Measurements from ENCODE around the gene ZER1. TPM values are rescaled to one million over a fixed set of nuclear protein-coding genes. Genes with fewer than 3 reads are reported as not detected.

Gene ZER1
- total RNA-seq, 1 donor from 2014 or later, result 8.7 TPM

DNA sequence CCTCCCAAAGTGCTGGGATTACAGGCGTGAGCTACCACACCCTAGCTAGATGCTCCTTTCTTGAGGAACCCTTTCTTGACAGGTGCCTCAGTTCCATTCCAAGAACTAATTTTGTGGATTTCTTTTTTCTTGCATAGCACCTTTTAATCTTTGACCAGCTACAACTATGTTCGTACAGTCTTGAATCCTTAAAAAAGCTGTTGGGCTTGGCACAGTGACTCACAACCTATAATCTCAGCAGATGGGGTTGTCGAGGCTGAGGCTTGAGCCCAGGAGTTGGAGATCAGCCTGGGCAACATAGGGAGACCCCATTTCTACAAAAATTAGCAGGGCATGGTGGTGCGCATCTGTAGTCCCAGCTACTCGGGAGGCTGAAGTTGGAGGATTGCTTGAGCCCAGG is 1.3 kb upstream of the ZER1 start:
- Histone ChIP-seq H3K36me3 (ENCODE audit: control insufficient read depth, insufficient read depth, low read length) (no peaks in the 10 kb centered on the region), H3K27me3 (ENCODE audit: control insufficient read depth, insufficient read depth, low read length) (no peaks in the 10 kb centered on the region), H3K4me3 (ENCODE audit: low read depth, low read length) (no peak overlapping the region)
- no peak for FAIRE-seq
- TF ChIP-seq, protein P1, sequence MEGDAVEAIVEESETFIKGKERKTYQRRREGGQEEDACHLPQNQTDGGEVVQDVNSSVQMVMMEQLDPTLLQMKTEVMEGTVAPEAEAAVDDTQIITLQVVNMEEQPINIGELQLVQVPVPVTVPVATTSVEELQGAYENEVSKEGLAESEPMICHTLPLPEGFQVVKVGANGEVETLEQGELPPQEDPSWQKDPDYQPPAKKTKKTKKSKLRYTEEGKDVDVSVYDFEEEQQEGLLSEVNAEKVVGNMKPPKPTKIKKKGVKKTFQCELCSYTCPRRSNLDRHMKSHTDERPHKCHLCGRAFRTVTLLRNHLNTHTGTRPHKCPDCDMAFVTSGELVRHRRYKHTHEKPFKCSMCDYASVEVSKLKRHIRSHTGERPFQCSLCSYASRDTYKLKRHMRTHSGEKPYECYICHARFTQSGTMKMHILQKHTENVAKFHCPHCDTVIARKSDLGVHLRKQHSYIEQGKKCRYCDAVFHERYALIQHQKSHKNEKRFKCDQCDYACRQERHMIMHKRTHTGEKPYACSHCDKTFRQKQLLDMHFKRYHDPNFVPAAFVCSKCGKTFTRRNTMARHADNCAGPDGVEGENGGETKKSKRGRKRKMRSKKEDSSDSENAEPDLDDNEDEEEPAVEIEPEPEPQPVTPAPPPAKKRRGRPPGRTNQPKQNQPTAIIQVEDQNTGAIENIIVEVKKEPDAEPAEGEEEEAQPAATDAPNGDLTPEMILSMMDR (IDR thresholded peaks at IDR 0.05; ENCODE audit: insufficient read depth, low read length, severe bottlenecking), result no peak
- DNase-seq (ENCODE audit: low read depth), result no peak

DNA sequence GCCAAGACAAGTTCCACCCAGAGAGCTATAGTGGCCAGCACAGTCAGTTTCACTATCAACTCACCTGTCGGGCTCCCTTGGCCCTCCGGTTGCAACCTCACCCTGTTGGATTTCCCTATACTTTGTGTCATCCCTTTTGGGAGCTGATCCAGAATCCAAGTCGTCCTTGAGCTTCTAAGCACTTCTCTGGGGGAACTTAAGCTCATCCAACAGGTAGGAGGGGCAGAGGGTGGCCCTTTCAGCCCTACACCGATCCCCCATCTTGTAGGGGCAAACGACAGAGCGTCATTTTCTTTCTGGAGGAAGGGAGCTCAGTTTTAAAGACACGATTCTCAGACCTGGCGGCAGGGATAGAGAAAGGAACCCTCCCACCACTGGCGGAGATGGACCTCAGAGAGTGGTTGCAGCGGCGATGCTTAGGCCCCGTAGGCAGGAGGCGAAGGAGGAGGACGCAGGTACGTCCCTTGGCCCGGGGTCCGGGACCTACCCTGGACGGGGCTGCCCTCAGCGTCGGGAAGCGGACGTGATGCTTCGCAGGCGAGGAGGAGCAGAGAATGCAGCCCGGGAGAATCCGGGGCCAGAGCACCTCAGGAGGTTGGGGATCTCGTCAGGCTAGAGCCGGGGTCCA is 519 bp downstream of the ZER1 start:
- DNase-seq (ENCODE audit: low read depth) (peak; percentile 33), FAIRE-seq (no peak)
- no peaks in the 10 kb centered on the region for H3K27me3 ChIP-seq (ENCODE audit: control insufficient read depth, insufficient read depth, low read length)
- H3K36me3 ChIP-seq (ENCODE audit: control insufficient read depth, insufficient read depth, low read length), result no peaks in the 10 kb centered on the region
- H3K4me3 ChIP-seq (ENCODE audit: low read depth, low read length), result peak overlapping the region; percentile 89
- TF ChIP-seq, protein P1 (IDR thresholded peaks at IDR 0.05; ENCODE audit: insufficient read depth, low read length, severe bottlenecking), result no peak

DNA sequence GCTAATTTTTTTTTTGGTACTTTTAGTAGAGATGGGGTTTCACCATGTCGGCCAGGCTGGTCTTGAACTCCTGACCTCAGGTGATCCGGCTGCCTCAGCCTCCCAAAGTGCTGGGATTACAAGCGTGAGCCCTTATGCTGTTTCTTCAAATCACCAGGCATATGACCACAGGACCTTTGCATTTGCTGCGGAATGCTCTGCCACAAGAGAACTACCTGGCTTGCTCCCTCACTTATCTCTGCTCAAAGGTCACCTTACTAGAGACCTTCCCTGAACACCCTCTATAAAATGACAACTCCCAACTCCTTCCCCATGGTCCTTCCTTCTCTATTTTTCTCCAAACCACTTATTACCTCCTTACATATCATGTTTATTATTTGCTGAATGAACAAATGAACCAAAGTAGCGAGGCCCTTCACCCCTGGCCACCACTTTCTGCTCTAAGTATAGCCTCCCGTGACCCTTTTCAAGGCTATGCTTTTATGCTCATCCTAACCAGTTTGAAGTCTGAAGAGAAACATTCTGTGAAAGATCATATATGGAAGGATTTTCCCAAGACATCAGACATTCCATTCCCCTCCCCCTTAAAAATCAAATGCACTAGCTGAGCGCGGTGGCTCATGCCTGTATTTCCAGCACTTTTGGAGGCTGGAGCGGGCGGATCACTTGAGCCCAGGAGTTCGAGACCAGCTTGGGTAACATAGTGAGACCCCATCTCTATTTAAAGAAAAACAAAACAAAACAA is 1.3 kb downstream of the ZER1 start:
- DNase-seq (ENCODE audit: low read depth) (no peak), FAIRE-seq (no peak)
- TF ChIP-seq, protein P1 (IDR thresholded peaks at IDR 0.05; ENCODE audit: insufficient read depth, low read length, severe bottlenecking), result no peak

DNA sequence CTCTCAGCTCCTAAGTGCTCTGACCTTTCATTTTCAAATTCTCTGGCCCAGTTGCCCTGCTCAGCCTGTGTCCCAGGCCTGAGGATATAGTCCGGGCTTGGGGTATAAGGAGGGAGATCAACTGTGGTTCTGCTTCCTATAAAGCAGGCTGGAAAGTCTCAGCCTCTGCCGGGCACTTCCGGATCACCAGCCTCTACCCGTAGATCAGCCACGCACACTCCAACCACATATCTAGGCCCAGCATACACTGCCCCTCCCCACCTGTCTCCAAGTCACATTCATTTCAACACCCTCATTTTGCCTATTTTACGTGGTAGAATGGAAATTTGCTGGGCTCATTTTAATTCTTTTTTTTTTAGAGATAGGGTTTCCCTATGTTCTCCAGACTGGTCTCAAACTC is 3.1 kb downstream of the ZER1 start:
- H3K27me3 ChIP-seq (ENCODE audit: control insufficient read depth, insufficient read depth, low read length), result no peaks in the 10 kb centered on the region
- DNase-seq (ENCODE audit: low read depth), result no peak
- TF ChIP-seq, protein P1 (IDR thresholded peaks at IDR 0.05; ENCODE audit: insufficient read depth, low read length, severe bottlenecking), result no peak
- H3K36me3 ChIP-seq (ENCODE audit: control insufficient read depth, insufficient read depth, low read length), result peaks cover 2% of the 10 kb centered on the region
- no peak overlapping the region for H3K4me3 ChIP-seq (ENCODE audit: low read depth, low read length)
- no peak for FAIRE-seq

More for the DNA sequence above, 1.3 kb downstream of the ZER1 start:
- Histone ChIP-seq H3K4me3 (ENCODE audit: low read depth, low read length) (peak overlapping the region; percentile 89), H3K27me3 (ENCODE audit: control insufficient read depth, insufficient read depth, low read length) (no peaks in the 10 kb centered on the region), H3K36me3 (ENCODE audit: control insufficient read depth, insufficient read depth, low read length) (no peaks in the 10 kb centered on the region)

DNA sequence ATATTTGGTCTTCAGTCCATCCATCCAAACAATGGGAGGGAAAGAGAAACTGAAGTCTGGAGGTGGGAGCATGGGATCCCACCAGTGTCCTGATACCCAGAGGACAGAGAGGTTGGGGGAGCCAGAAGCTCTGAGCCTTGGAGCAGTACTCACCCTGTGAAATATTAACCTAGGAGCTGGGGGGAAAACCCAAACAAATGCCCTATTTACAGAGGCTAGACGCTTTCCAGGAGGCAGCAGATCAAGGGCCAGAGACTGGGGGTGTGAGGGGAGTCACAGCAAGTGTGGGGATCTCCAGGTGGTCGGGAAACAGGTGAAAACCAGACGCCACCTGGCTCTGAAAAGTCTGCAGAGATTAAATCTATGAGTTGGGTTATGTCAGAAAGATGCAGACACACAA is 6.2 kb downstream of the ZER1 start:
- no peak for FAIRE-seq
- no peaks in the 10 kb centered on the region for H3K27me3 ChIP-seq (ENCODE audit: control insufficient read depth, insufficient read depth, low read length)
- TF ChIP-seq, protein P1 (IDR thresholded peaks at IDR 0.05; ENCODE audit: insufficient read depth, low read length, severe bottlenecking), result no peak
- H3K4me3 ChIP-seq (ENCODE audit: low read depth, low read length), result no peak overlapping the region
- H3K36me3 ChIP-seq (ENCODE audit: control insufficient read depth, insufficient read depth, low read length), result peaks cover 2% of the 10 kb centered on the region
- DNase-seq (ENCODE audit: low read depth), result no peak

Data from bronchial epithelial cell (primary cell).